IPS-18c (cell line): ENCODE results near the gene TMCC3.

Source experiments
- H3K4me3 ChIP-seq: 2 replicates; pipeline ENCODE4 v1.7.0; 2013; ENCODE audit warnings: low read depth, mild to moderate bottlenecking, low read length, moderate library complexity; ENCODE audit not compliant: insufficient read depth
- H3K9me3 ChIP-seq: one replicate; pipeline ENCODE4 v1.6.1; 2013; ENCODE audit warnings: mild to moderate bottlenecking, low read length, moderate library complexity; ENCODE audit not compliant: control insufficient read depth, insufficient read depth

The TMCC3 gene

DNA sequence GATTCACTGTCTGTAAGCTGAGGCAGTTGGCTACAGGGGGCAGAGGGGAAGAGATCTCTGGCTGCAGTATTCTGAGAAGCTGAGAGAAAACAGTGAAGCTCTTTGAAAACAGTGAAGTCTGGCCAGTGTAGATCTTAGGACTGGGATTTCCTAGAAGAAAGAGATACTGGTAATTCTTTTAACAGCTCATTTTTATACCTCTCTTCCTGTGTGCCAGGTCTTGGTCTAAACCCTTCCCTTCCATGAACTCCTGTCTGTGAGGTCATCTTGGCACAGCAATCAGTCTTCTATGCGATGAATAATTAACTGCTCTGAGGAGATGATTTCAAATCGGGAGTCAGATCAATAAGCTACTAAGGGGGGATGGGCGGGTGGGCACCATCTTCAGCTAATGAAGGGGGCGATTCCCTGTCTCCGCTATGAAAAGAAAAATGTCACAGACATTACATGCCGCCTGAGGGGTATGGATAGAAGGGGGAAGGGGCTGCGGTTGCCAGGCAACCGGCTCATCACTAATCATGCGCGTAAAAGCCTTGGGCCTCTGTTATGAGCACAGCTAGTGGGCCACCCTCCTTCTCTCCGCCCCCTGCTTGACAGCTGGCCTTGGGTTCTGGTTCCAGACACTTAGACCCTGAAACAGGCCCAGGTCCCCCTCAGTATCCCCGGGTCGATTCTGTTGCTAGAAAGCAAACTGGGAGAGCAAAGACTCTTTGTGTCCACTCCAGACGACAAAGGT lies 115.4 kb downstream of the TMCC3 start:
- no peak overlapping the region for H3K4me3 ChIP-seq
- no peaks in the 10 kb centered on the region for H3K9me3 ChIP-seq

DNA sequence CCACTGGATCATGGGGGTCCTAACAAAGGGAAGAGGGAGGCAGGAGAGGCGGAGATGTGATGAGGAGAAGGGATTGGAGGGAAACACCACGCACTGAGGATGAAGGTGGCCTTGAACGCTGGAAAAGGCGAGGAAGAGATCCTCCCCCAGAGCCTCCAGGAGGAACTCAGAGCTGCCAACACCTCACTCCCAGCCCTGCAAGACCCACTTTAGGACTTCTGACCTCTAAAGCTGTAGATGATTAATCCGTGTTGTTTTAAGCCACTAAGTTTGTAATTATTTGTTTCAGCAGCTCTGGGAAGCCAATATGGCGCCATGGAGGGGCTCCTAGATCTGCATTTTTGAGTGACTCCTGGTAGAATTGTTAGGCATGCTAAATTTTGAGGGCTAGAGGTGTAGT lies 116.1 kb downstream of the TMCC3 start:
- Histone ChIP-seq H3K9me3 (no peaks in the 10 kb centered on the region), H3K4me3 (no peak overlapping the region)

GRCh38 chr12:94532490-94533422 lies 117.6 kb downstream of the TMCC3 start:
- H3K9me3 ChIP-seq, result peaks cover 2% of the 10 kb centered on the region
- no peak overlapping the region for H3K4me3 ChIP-seq

DNA sequence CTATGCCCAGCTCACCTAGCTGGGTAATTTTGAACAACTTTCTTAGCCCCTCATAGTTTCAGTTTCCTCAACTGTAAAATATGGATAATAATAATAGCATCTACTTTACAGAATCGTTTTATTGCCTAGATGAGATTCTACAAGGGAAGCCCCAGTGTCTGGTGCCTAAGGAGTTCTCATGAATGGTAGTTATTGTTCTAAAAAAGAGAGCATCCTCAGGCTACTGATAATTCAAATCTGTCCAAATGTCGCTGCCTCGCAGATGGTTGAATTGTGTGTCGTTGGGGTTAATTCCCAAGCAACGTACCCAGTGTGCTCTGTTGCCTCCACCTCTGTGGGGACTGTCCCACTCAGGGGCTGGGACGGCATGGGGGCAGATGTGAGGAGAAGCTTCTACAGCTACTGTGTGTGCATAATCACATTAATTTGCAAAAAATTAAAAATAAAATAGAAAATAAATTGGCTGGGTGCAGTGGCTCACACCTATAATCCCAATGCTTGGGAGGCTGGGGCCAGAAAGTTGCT lies 119.1 kb downstream of the TMCC3 start:
- Histone ChIP-seq H3K4me3 (no peak overlapping the region), H3K9me3 (peaks cover 2% of the 10 kb centered on the region)

DNA sequence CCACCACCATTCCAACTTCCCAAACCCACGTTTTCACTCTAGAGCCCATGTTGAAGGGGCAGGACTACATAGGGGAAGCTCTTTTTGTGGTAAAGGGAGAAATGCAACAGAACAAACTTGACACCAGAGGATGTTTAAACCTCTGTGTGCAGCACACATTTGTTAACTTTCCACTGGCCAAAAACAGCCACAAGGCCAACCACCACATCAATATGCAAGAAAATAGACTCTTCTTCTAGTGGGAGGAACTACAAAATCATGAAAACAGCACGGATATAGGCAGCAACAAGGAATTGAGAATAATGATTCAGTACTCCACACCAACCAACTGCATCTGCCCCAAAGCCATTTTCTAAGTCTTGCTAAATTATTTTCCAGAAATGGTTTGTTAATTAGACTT lies 124.4 kb downstream of the TMCC3 start:
- no peak overlapping the region for H3K4me3 ChIP-seq
- H3K9me3 ChIP-seq, result peaks cover 2% of the 10 kb centered on the region
